K562 (cell line): ENCODE results near the gene ANP32B. TPM values are rescaled to one million over a fixed set of nuclear protein-coding genes. Genes with fewer than 3 reads are reported as not detected.
A peak's percentile ranks its signal among the peaks of the same experiment; 100 is the strongest.

Source experiments
- CAMTA2 ChIP-seq: fragments of 250-450 bp; sonication (Bioruptor Pico); conservative IDR thresholded peaks from 2 replicates; pipeline ENCODE4 v1.5.1; 2022
- CXXC5 ChIP-seq: fragments of 250-450 bp; sonication (Bioruptor Pico); IDR thresholded peaks from 2 replicates; pipeline ENCODE4 v1.8.0; 2022; ENCODE audit warnings: inconsistent platforms, mild to moderate bottlenecking, moderate library complexity
- E2F6 ChIP-seq, 2 experiments: IDR thresholded peaks; 2 replicates each; pipeline ENCODE4 v1.6.1; 2011; ENCODE audit warnings: borderline replicate concordance in 1 of 2, control low read depth in 1 of 2, low read depth in 1 of 2, low read length in 1 of 2, mild to moderate bottlenecking in 1 of 2, mixed read lengths in 1 of 2, moderate library complexity in 1 of 2; ENCODE audit not compliant: insufficient read depth in 1 of 2, insufficient read length in 1 of 2, poor library complexity in 1 of 2, severe bottlenecking in 1 of 2; ENCODE audit errors: extremely low read depth in 1 of 2
- EHMT2 ChIP-seq: fragments of 450-650 bp; IDR thresholded peaks from 2 replicates; pipeline ENCODE4 v1.6.1; 2018; ENCODE audit warnings: antibody characterized with exemption
- EP300 ChIP-seq: IDR thresholded peaks from 2 replicates; pipeline ENCODE4 v1.6.1; 2012; ENCODE audit warnings: low read length, improper control_type of control experiment
- ERF ChIP-seq: fragments of 450-650 bp; formaldehyde crosslinking; IDR thresholded peaks from 2 replicates; pipeline ENCODE4 v1.4.0; 2020; ENCODE audit warnings: mild to moderate bottlenecking, mixed read lengths
- FOXK2 ChIP-seq, 2 experiments: fragments of 450-650 bp; IDR thresholded peaks in 1 of 2; conservative IDR thresholded peaks in 1 of 2; 2 replicates each; pipeline ENCODE4 v1.6.1; 2016; ENCODE audit warnings: low read depth in 2 of 2, mild to moderate bottlenecking in 1 of 2
- JUN ChIP-seq, 2 experiments: sonication (generic) in 1 of 2; formaldehyde crosslinking in 1 of 2; IDR thresholded peaks; 2 replicates each; pipeline versions ENCODE4 v1.6.1 to v1.8.0; 2012 to 2022; ENCODE audit warnings: borderline replicate concordance in 2 of 2, mild to moderate bottlenecking in 2 of 2, improper control_type of control experiment in 1 of 2, low read depth in 1 of 2, low read length in 1 of 2, missing genetic modification reagents in 1 of 2
- KAT7 ChIP-seq: sonication (generic); formaldehyde crosslinking; IDR thresholded peaks from 2 replicates; pipeline ENCODE4 v1.8.0; 2022; ENCODE audit warnings: missing genetic modification reagents, mild to moderate bottlenecking, borderline replicate concordance
- KDM4B ChIP-seq, 2 experiments: fragments of 450-650 bp in 1 of 2; sonication (generic) in 1 of 2; IDR thresholded peaks; 2 replicates each; pipeline ENCODE4 v1.6.1; 2016 to 2017; ENCODE audit warnings: borderline replicate concordance in 2 of 2, antibody characterized with exemption in 1 of 2, low read depth in 1 of 2, mild to moderate bottlenecking in 1 of 2
- LEF1 ChIP-seq: fragments of 450-650 bp; IDR thresholded peaks from 2 replicates; pipeline ENCODE4 v1.6.1; 2016; ENCODE audit warnings: mild to moderate bottlenecking
- MNT ChIP-seq, 2 experiments: fragments of 450-650 bp; conservative IDR thresholded peaks; 2 replicates each; pipeline ENCODE4 v1.6.1; 2017; ENCODE audit warnings: mild to moderate bottlenecking in 2 of 2, moderate library complexity in 2 of 2
- PML ChIP-seq: IDR thresholded peaks from 2 replicates; pipeline ENCODE4 v1.6.1; 2012; ENCODE audit warnings: low read length, inconsistent platforms
- SIN3A ChIP-seq, 2 experiments: fragments of 150-350 bp in 1 of 2; IDR thresholded peaks; 2 replicates each; pipeline ENCODE4 v1.6.1; 2011 to 2016; ENCODE audit warnings: borderline replicate concordance in 2 of 2, low read depth in 2 of 2, low read length in 2 of 2, mild to moderate bottlenecking in 2 of 2, moderate library complexity in 2 of 2; ENCODE audit not compliant: control insufficient read depth in 1 of 2
- SMAD1 ChIP-seq: fragments of 150-350 bp; IDR thresholded peaks from 2 replicates; pipeline ENCODE4 v1.6.1; 2014; ENCODE audit warnings: low read length, low read depth; ENCODE audit not compliant: partially characterized antibody
- SMARCA4 ChIP-seq: fragments of 450-650 bp; IDR thresholded peaks from 2 replicates; pipeline ENCODE4 v1.6.1; 2016
- STAT5A ChIP-seq: IDR thresholded peaks from 2 replicates; pipeline ENCODE4 v1.6.1; 2012; ENCODE audit warnings: low read length, inconsistent platforms, borderline replicate concordance
- TBL1XR1 ChIP-seq, 2 experiments: IDR thresholded peaks; 2 replicates each; pipeline ENCODE4 v1.6.1; 2012; ENCODE audit warnings: improper control_type of control experiment in 2 of 2, low read length in 2 of 2, mild to moderate bottlenecking in 1 of 2
- ZEB2 ChIP-seq: fragments of 450-650 bp; IDR thresholded peaks from 2 replicates; pipeline ENCODE4 v1.6.1; 2016
- ZNF384 ChIP-seq: IDR thresholded peaks from 2 replicates; pipeline ENCODE4 v1.6.1; 2012; ENCODE audit warnings: low read depth, low read length, improper control_type of control experiment
- ZNF431 ChIP-seq: sonication (generic); formaldehyde crosslinking; IDR thresholded peaks from 2 replicates; pipeline ENCODE4 v1.8.0; 2022; ENCODE audit warnings: mild to moderate bottlenecking, missing genetic modification reagents
- ZNF592 ChIP-seq: fragments of 450-650 bp; IDR thresholded peaks from 2 replicates; pipeline ENCODE4 v1.6.1; 2017; ENCODE audit warnings: antibody characterized with exemption, mild to moderate bottlenecking
- polyA plus RNA-seq, 8 experiments: library from polyadenylated mRNA; depleted of rRNA in 4 of 8; stranded (reverse) in 5 of 8; unstranded in 3 of 8; fragments of >200 nt; fragmentation: Nextera tagmentation in 2 of 8; fragmentation: Illumina TruSeq in 1 of 8; extraction: Ambion mirVana in 2 of 8; extraction: Trizol in 1 of 8; gene quantifications; 2 replicates each; pipeline versions ENCODE4 v1.2.1 to v1.2.3, GENCODE V29; 2011 to 2014; ENCODE audit warnings: inconsistent platforms in 1 of 8, missing spikeins in 1 of 8
- total RNA-seq, 7 experiments: library from RNA; depleted of rRNA in 6 of 7; stranded (reverse); fragments of >200 nt in 6 of 7; fragmentation: Illumina TruSeq in 2 of 7; extraction: Trizol in 2 of 7; gene quantifications; 2 replicates each; pipeline versions ENCODE4 v1.2.1 to v1.2.3, GENCODE V29; 2011 to 2021; ENCODE audit warnings: low replicate concordance in 1 of 7

The ANP32B gene
- total and polyA plus RNA-seq, 9 of the 15 experiments (the other 6 are each of a cell fraction or from before 2014, with no cell fraction given) = 68.9 to 815 (median 141) TPM

- TF ChIP-seq ZNF592 = peak; percentile 71; the same call in 1 of the 2 replicates
- peak; percentile 52; the same call in 1 of the 2 replicates for TF ChIP-seq ZEB2
- peak; percentile 89 for TF ChIP-seq EP300
- peak; percentile 51 to 64; a peak in 1 of 4 replicates for TF ChIP-seq TBL1XR1 (IDR thresholded peaks at IDR 0.05; ENCODE audit: low read length in 2 of 2)
- 0 out of 2 replicates have a peak, but pooled peaks have one; percentile 22 for TF ChIP-seq CXXC5 (CRISPR knock-in tag)
- TF ChIP-seq ERF = no peak
- TF ChIP-seq FOXK2 (conservative IDR thresholded peaks at IDR 0.05 in 1 of 2, IDR thresholded peaks at IDR 0.05 in 1 of 2; ENCODE audit: low read depth in 2 of 2) = peak in 1 of 2 experiments; percentile 51; a peak in 1 of 4 replicates
- TF ChIP-seq EHMT2 = peak; percentile 43; the same call in 1 of the 2 replicates
- peak; percentile 26 for TF ChIP-seq SMAD1
- 0 out of 4 replicates have a peak, but pooled peaks of 1 of the 2 experiments have one; percentile 36 for TF ChIP-seq MNT (conservative IDR thresholded peaks at IDR 0.05)
- peak; percentile 72 for TF ChIP-seq STAT5A
- no peak for TF ChIP-seq ZNF384
- TF ChIP-seq CAMTA2 = no peak
- 0 out of 2 replicates have a peak, but pooled peaks have one; percentile 0 for TF ChIP-seq JUN (IDR thresholded peaks at IDR 0.05; ENCODE audit: borderline replicate concordance, low read depth, low read length)
- no peak for TF ChIP-seq JUN (CRISPR knock-in tag; IDR thresholded peaks at IDR 0.05; ENCODE audit: borderline replicate concordance)
- TF ChIP-seq KDM4B (IDR thresholded peaks at IDR 0.05; ENCODE audit: borderline replicate concordance in 2 of 2, low read depth in 1 of 2) = no peak
- peak; percentile 75 for TF ChIP-seq SMARCA4
- no peak for TF ChIP-seq SIN3A (IDR thresholded peaks at IDR 0.05; ENCODE audit: borderline replicate concordance in 2 of 2, control insufficient read depth in 1 of 2, low read depth in 2 of 2, low read length in 2 of 2)
- TF ChIP-seq PML = peak; percentile 78
- no peak for TF ChIP-seq E2F6 (IDR thresholded peaks at IDR 0.05; ENCODE audit: borderline replicate concordance in 1 of 2, extremely low read depth in 1 of 2, insufficient read depth in 1 of 2, insufficient read length in 1 of 2, low read depth in 1 of 2, low read length in 1 of 2, poor library complexity in 1 of 2, severe bottlenecking in 1 of 2)
- TF ChIP-seq ZNF431 (CRISPR knock-in tag) = no peak
- peak; percentile 35; the same call in 1 of the 2 replicates for TF ChIP-seq LEF1
- TF ChIP-seq KAT7 = no peak
These were observed 42.9 kb upstream of the ANP32B start (continued) for GRCh38 chr9:97940233-97940632.
